Stimulated activated effector memory CD8-positive, alpha-beta T cell treated with anti-CD3 and anti-CD28 coated beads, Interleukin-12 subunit alpha, Interleukin-12 subunit beta, amount 100 ng/mL, for 72 hours (primary cell): ENCODE results near the gene TNIP3.

Source experiments
- ATAC-seq: fragments of 150-1000 bp; cut with Tn5 transposase; 2 replicates; pipeline ENCODE4 v1.10.0; 2021
- DNase-seq, 2 donors: peaks; one replicate each; pipeline ENCODE4 v3.0.0; 2021 to 2022; ENCODE audit warnings: low spot score in 2 of 2
- H3K27ac Mint-ChIP-seq: one replicate; pipeline ENCODE4 v1.8.0; 2022; ENCODE audit warnings: mild to moderate bottlenecking, mixed read lengths
- H3K36me3 Mint-ChIP-seq: one replicate; pipeline ENCODE4 v1.8.0; 2022; ENCODE audit warnings: mild to moderate bottlenecking, mixed read lengths
- H3K4me1 Mint-ChIP-seq: one replicate; pipeline ENCODE4 v1.8.0; 2022; ENCODE audit warnings: mixed read lengths
- H3K4me3 Mint-ChIP-seq: one replicate; pipeline ENCODE4 v1.8.0; 2022; ENCODE audit warnings: mild to moderate bottlenecking, mixed read lengths
- H3K9me3 Mint-ChIP-seq: one replicate; pipeline ENCODE4 v1.8.0; 2022; ENCODE audit warnings: mixed read lengths

TNIP3 gene

DNA sequence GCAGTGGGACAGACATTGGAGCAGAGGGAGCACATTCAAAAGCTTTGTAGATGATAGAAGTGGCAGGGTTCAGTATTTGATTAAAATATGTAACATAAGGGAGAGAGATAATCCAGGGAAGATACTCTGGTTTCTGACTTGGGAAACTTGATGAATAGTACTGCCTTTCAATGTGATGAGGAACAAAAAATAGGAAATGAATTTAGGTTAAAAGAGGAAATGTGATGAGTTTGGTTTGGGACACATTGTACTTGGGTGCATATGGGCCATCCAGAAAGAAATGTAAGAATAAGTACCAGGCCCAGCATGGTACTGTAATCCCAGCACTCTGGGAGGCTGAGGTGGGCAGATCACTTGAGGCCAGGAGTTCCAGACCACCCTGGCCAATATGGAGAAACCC lies 70.9 kb downstream of the TNIP3 start:
- DNase-seq (no peak), ATAC-seq (no peak)
- Mint-ChIP-seq H3K4me1 (no peaks in the 10 kb centered on the region), H3K27ac (no peak overlapping the region), H3K4me3 (no peak overlapping the region), H3K36me3 (no peaks in the 10 kb centered on the region), H3K9me3 (no peaks in the 10 kb centered on the region)

- no peak for ATAC-seq
- Mint-ChIP-seq H3K4me3 (no peak overlapping the region), H3K36me3 (no peaks in the 10 kb centered on the region), H3K27ac (no peak overlapping the region), H3K9me3 (no peaks in the 10 kb centered on the region), H3K4me1 (no peaks in the 10 kb centered on the region)
- DNase-seq = no peak
Observed at GRCh38 chr4:121091941-121092340, 72.2 kb downstream of the TNIP3 start.

DNA sequence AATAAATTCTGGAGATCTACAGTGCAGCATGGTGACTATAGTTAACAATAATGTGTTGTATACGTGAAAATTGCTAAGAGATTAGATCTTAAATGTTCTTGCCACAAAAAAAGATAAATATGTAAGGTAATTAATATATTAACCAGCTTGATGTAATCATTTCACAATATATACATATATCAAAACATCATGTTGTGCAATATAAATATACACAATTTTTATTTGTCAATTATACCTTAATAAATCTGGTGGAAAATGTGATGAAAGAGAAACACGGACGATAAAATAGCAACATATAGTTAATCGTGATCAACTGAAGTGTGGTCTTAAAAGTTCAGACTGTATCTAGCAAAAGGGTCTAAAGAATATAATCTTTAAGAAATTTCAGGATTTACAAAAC lies 75.3 kb downstream of the TNIP3 start:
- H3K4me3 Mint-ChIP-seq = no peak overlapping the region
- no peaks in the 10 kb centered on the region for H3K36me3 Mint-ChIP-seq
- H3K4me1 Mint-ChIP-seq = no peaks in the 10 kb centered on the region
- H3K27ac Mint-ChIP-seq = no peak overlapping the region
- DNase-seq (no peak), ATAC-seq (no peak)
- H3K9me3 Mint-ChIP-seq = no peaks in the 10 kb centered on the region
